ENCODE data around the gene AICDA. TPM values are rescaled to one million over a fixed set of nuclear protein-coding genes. Genes with fewer than 3 reads are reported as not detected.

Gene AICDA
- total RNA-seq, 1 experiment from 2014 or later: not detected

DNA sequence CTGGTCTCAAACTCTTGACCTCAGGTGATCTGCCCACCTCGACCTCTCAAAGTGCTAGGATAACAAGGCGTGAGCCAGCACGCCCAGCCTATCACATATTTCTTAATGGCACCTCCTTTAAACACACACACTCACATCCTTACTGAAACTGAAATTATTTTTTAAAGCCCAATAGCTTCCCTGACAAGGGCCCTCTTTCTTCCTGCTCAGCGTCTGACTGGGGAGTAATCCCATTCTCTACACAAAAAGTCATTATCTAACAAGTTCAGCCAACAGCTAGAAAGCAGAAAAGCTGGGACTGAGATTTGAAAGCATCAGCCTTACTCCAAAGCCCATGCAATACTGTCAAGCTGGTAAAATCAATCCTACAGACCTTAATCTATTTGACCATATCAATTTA lies 10.0 kb upstream of the AICDA start:
- BruUV-seq (replicated peaks): no TSS peak
- Histone ChIP-seq H3K27ac (ENCODE audit: low read depth, low read length) (no peak overlapping the region), H3K9me3 (ENCODE audit: control insufficient read depth in 1 of 2, insufficient read depth in 1 of 2, low read depth in 1 of 2, low read length in 2 of 2) (no peaks in the 10 kb centered on the region), H3K9ac (ENCODE audit: low read length) (no peak overlapping the region), H3K79me2 (ENCODE audit: insufficient read depth, low read length) (no peaks in the 10 kb centered on the region), H3K9me2 (ENCODE audit: insufficient read depth) (no peaks in the 10 kb centered on the region), H3K36me3 (ENCODE audit: control insufficient read depth in 1 of 2, insufficient read depth in 2 of 2, low read length in 2 of 2) (no peaks in the 10 kb centered on the region), H3K4me3 (replicated peaks in 1 of 2; ENCODE audit: low read depth in 1 of 2, low read length in 2 of 2) (no peak overlapping the region), H3K4me2 (ENCODE audit: low read length) (no peak overlapping the region), H4K20me1 (ENCODE audit: insufficient read depth) (no peaks in the 10 kb centered on the region), H2AFZ (ENCODE audit: low read depth, low read length, poor library complexity, severe bottlenecking) (no peak overlapping the region), H3K27me3 (ENCODE audit: insufficient read depth, low read length) (no peaks in the 10 kb centered on the region), H3K4me1 (ENCODE audit: control insufficient read depth in 1 of 2, insufficient read depth in 2 of 2, low read length in 2 of 2) (no peaks in the 10 kb centered on the region)
- ATAC-seq (no peak), DNase-seq (ENCODE audit: low read depth, low spot score) (no peak)
- no peak for TF ChIP-seq ZNF274 (IDR thresholded peaks at IDR 0.05; ENCODE audit: low read depth, low read length)
- TF ChIP-seq CTCF (IDR thresholded peaks at IDR 0.05 in 2 of 3, conservative IDR thresholded peaks at IDR 0.05 in 1 of 3; ENCODE audit: borderline replicate concordance in 1 of 3, insufficient read depth in 1 of 3, low read depth in 2 of 3, low read length in 2 of 3): no peak
- TF ChIP-seq SIN3A (IDR thresholded peaks at IDR 0.05; ENCODE audit: low read depth): no peak
- TF ChIP-seq EZH2 (IDR thresholded peaks at IDR 0.05): no peak
- no peak for TF ChIP-seq TCF7L2 (IDR thresholded peaks at IDR 0.05; ENCODE audit: borderline replicate concordance, extremely low read depth, insufficient read depth, insufficient read length)
- intact Hi-C loops (cut with micrococcal nuclease): no loop called here
- ChIA-PET RAD21 (ENCODE audit: low non-redundant PET in 1 of 2, low total read pairs in 2 of 2, uncharacterized antibody in 2 of 2, unreplicated experiment in 2 of 2) (no interaction called here), POLR2A (no interaction called here), CTCF (interaction anchor here (1.3 kb wide), 1 partner anchor 14 kb away, joined by 5 read pairs; no protein-coding TSS in a partner anchor)

DNA sequence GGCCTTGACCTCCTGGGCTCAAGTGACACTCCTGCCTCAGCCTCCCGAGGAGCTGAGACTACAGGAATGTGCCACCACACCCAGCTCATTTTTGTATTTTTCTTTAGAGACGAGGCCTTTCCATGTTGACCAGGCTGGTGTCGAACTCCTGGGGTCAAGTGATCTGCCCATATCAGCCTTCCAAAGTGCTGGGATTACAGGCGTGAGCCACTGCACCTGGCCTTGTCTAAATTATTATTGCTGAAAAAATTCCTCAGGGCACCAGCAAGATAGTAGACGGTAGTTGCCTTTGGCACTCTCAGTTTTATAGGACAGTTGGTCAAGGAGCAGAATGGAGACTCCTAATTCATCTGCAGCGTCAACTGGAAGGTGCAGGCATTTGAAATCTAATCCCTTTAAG lies 2.5 kb upstream of the AICDA start:
- no peak overlapping the region for H3K9ac ChIP-seq (ENCODE audit: low read length)

More for the DNA sequence above, 2.5 kb upstream of the AICDA start:
- no peak overlapping the region for H3K4me2 ChIP-seq (ENCODE audit: low read length)
- no peak overlapping the region for H2AFZ ChIP-seq (ENCODE audit: low read depth, low read length, poor library complexity, severe bottlenecking)
- BruUV-seq (replicated peaks): no TSS peak
- TF ChIP-seq, protein P1, sequence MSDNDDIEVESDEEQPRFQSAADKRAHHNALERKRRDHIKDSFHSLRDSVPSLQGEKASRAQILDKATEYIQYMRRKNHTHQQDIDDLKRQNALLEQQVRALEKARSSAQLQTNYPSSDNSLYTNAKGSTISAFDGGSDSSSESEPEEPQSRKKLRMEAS (IDR thresholded peaks at IDR 0.05): no peak
- TF ChIP-seq, protein P2, sequence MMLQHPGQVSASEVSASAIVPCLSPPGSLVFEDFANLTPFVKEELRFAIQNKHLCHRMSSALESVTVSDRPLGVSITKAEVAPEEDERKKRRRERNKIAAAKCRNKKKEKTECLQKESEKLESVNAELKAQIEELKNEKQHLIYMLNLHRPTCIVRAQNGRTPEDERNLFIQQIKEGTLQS (IDR thresholded peaks at IDR 0.05): no peak
- TF ChIP-seq ZBTB33 (IDR thresholded peaks at IDR 0.05; ENCODE audit: extremely low read depth, insufficient replicate concordance, low read length): no peak
- TF ChIP-seq EZH2 (IDR thresholded peaks at IDR 0.05): no peak
- H3K27me3 ChIP-seq (ENCODE audit: insufficient read depth, low read length): no peaks in the 10 kb centered on the region
- H3K4me1 ChIP-seq (ENCODE audit: control insufficient read depth in 1 of 2, insufficient read depth in 2 of 2, low read length in 2 of 2): no peaks in the 10 kb centered on the region
- no peaks in the 10 kb centered on the region for H3K79me2 ChIP-seq (ENCODE audit: insufficient read depth, low read length)
- intact Hi-C loops (cut with micrococcal nuclease): no loop called here
- no peaks in the 10 kb centered on the region for H4K20me1 ChIP-seq (ENCODE audit: insufficient read depth)
- ChIA-PET POLR2A (no interaction called here), CTCF (interaction anchor here (3.8 kb wide), 1 partner anchor 71 kb away, joined by 11 read pairs; no protein-coding TSS in a partner anchor), RAD21 (ENCODE audit: low non-redundant PET in 1 of 2, low total read pairs in 2 of 2, uncharacterized antibody in 2 of 2, unreplicated experiment in 2 of 2) (interaction anchor here in 1 of 2 experiments (0.6 kb wide), 1 partner anchor 715 kb away, joined by 3 read pairs; no protein-coding TSS in a partner anchor)
- no peaks in the 10 kb centered on the region for H3K36me3 ChIP-seq (ENCODE audit: control insufficient read depth in 1 of 2, insufficient read depth in 2 of 2, low read length in 2 of 2)
- no peak overlapping the region for H3K4me3 ChIP-seq (replicated peaks in 1 of 2; ENCODE audit: low read depth in 1 of 2, low read length in 2 of 2)
- no peaks in the 10 kb centered on the region for H3K9me3 ChIP-seq (ENCODE audit: control insufficient read depth in 1 of 2, insufficient read depth in 1 of 2, low read depth in 1 of 2, low read length in 2 of 2)
- ATAC-seq: no peak
- no peak for DNase-seq (ENCODE audit: low read depth, low spot score)
- H3K27ac ChIP-seq (ENCODE audit: low read depth, low read length): no peak overlapping the region
- H3K9me2 ChIP-seq (ENCODE audit: insufficient read depth): no peaks in the 10 kb centered on the region

Data from HCT116 (cell line).